Skeletal muscle tissue (tissue), 4 donors: ENCODE results near the gene PSMB7. TPM values are rescaled to one million over a fixed set of nuclear protein-coding genes. Genes with fewer than 3 reads are reported as not detected.
A peak's percentile ranks its signal among the peaks of the same experiment; 100 is the strongest.

Experiments used
- H3K27ac ChIP-seq: one replicate; pipeline ENCODE4 v1.7.0; 2013; ENCODE audit warnings: mild to moderate bottlenecking, low read depth, low read length, inconsistent platforms
- H3K27me3 ChIP-seq, 3 donors: one replicate each; pipeline ENCODE4 v1.7.0; 2013; ENCODE audit warnings: low read length in 3 of 3; ENCODE audit not compliant: control insufficient read depth in 3 of 3, insufficient read depth in 3 of 3
- H3K36me3 ChIP-seq, 3 donors: one replicate each; pipeline ENCODE4 v1.7.0; 2013; ENCODE audit warnings: low read length in 3 of 3; ENCODE audit not compliant: control insufficient read depth in 3 of 3, insufficient read depth in 3 of 3
- H3K4me1 ChIP-seq, 3 donors: one replicate each; pipeline ENCODE4 v1.7.0; 2013; ENCODE audit warnings: low read length in 3 of 3, mild to moderate bottlenecking in 3 of 3; ENCODE audit not compliant: control insufficient read depth in 3 of 3, insufficient read depth in 3 of 3
- H3K4me3 ChIP-seq, 3 donors: one replicate each; pipeline ENCODE4 v1.7.0; 2013; ENCODE audit warnings: low read length in 3 of 3
- H3K9ac ChIP-seq, 3 donors: one replicate each; pipeline ENCODE4 v1.7.0; 2013; ENCODE audit warnings: low read length in 3 of 3, mild to moderate bottlenecking in 3 of 3, moderate library complexity in 2 of 3, low read depth in 1 of 3
- H3K9me3 ChIP-seq, 3 donors: one replicate each; pipeline ENCODE4 v1.7.0; 2013; ENCODE audit warnings: low read length in 3 of 3; ENCODE audit not compliant: control insufficient read depth in 3 of 3
- total RNA-seq: library from RNA; depleted of rRNA; stranded (reverse); fragments of >200 nt; gene quantifications from one replicate; pipeline ENCODE4 v1.2.3, GENCODE V29; 2014
- donor health status: Osteomylitis.

Gene PSMB7
- total RNA-seq, 1 donor from 2014 or later: 215 TPM

GRCh38 chr9:124334568-124335319 lies 80.5 kb downstream of the PSMB7 start:
- Histone ChIP-seq H3K4me3 (no peak overlapping the region), H3K36me3 (peaks cover 0 to 19% (median 5%) of the 10 kb centered on the region in 3 donors), H3K27ac (no peak overlapping the region)

GRCh38 chr9:124333203-124333579 lies 82.1 kb downstream of the PSMB7 start:
- H3K4me1 ChIP-seq: peaks cover 7 to 13% (median 13%) of the 10 kb centered on the region in 3 donors
- H3K36me3 ChIP-seq: peaks cover 0 to 26% (median 5%) of the 10 kb centered on the region in 3 donors
- H3K4me3 ChIP-seq: no peak overlapping the region
- no peak overlapping the region for H3K9ac ChIP-seq
- no peaks in the 10 kb centered on the region for H3K27me3 ChIP-seq
- peaks cover 3 to 8% (median 6%) of the 10 kb centered on the region in 3 donors for H3K9me3 ChIP-seq
- H3K27ac ChIP-seq: no peak overlapping the region

More at GRCh38 chr9:124334568-124335319, 80.5 kb downstream of the PSMB7 start:
- Histone ChIP-seq H3K9me3 (peaks cover 3 to 8% (median 6%) of the 10 kb centered on the region in 3 donors), H3K4me1 (peaks cover 7 to 11% (median 10%) of the 10 kb centered on the region in 3 donors), H3K27me3 (peaks cover 0 to 7% (median 0%) of the 10 kb centered on the region in 3 donors), H3K9ac (no peak overlapping the region)

- Histone ChIP-seq H3K9ac (no peak overlapping the region), H3K27me3 (no peaks in the 10 kb centered on the region), H3K4me3 (no peak overlapping the region), H3K36me3 (peaks cover 0 to 30% (median 3%) of the 10 kb centered on the region in 3 donors), H3K27ac (no peak overlapping the region), H3K9me3 (peaks cover 1 to 6% (median 3%) of the 10 kb centered on the region in 3 donors), H3K4me1 (peaks cover 7 to 13% (median 13%) of the 10 kb centered on the region in 3 donors)
These were observed 82.7 kb downstream of the PSMB7 start for GRCh38 chr9:124332361-124333202.

GRCh38 chr9:124331580-124331979 lies 83.7 kb downstream of the PSMB7 start:
- peaks cover 0 to 32% (median 7%) of the 10 kb centered on the region in 3 donors for H3K36me3 ChIP-seq
- peaks cover 7 to 13% (median 13%) of the 10 kb centered on the region in 3 donors for H3K4me1 ChIP-seq
- no peak overlapping the region for H3K9ac ChIP-seq
- H3K9me3 ChIP-seq: no peaks in the 10 kb centered on the region
- H3K27me3 ChIP-seq: no peaks in the 10 kb centered on the region
- H3K27ac ChIP-seq: no peak overlapping the region
- no peak overlapping the region for H3K4me3 ChIP-seq

- H3K4me3 ChIP-seq: peak overlapping the region; percentile 41 to 54 (median 43)
- no peaks in the 10 kb centered on the region for H3K27me3 ChIP-seq
- H3K4me1 ChIP-seq: peaks cover 7 to 13% (median 13%) of the 10 kb centered on the region in 3 donors
- no peaks in the 10 kb centered on the region for H3K9me3 ChIP-seq
- H3K9ac ChIP-seq: peak overlapping the region; percentile 62 to 79 (median 65)
- H3K27ac ChIP-seq: peak overlapping the region; percentile 82
- H3K36me3 ChIP-seq: peaks cover 0 to 32% (median 7%) of the 10 kb centered on the region in 3 donors
These were observed 85.1 kb downstream of the PSMB7 start for GRCh38 chr9:124330011-124330697.

- Histone ChIP-seq H3K9me3 (no peaks in the 10 kb centered on the region), H3K4me3 (no peak overlapping the region), H3K4me1 (peaks cover 7 to 13% (median 13%) of the 10 kb centered on the region in 3 donors), H3K27me3 (no peaks in the 10 kb centered on the region), H3K27ac (no peak overlapping the region), H3K36me3 (peaks cover 0 to 31% (median 5%) of the 10 kb centered on the region in 3 donors), H3K9ac (no peak overlapping the region)
These were observed 85.9 kb downstream of the PSMB7 start for GRCh38 chr9:124329206-124329792.

GRCh38 chr9:124328285-124328684 lies 87.0 kb downstream of the PSMB7 start:
- Histone ChIP-seq H3K9ac (no peak overlapping the region), H3K36me3 (peaks cover 0 to 28% (median 5%) of the 10 kb centered on the region in 3 donors), H3K27me3 (no peaks in the 10 kb centered on the region), H3K27ac (no peak overlapping the region), H3K9me3 (no peaks in the 10 kb centered on the region), H3K4me1 (peaks cover 7 to 13% (median 13%) of the 10 kb centered on the region in 3 donors), H3K4me3 (no peak overlapping the region)

- no peak overlapping the region for H3K4me3 ChIP-seq
- H3K36me3 ChIP-seq: peaks cover 0 to 27% (median 7%) of the 10 kb centered on the region in 3 donors
- peaks cover 7 to 13% (median 13%) of the 10 kb centered on the region in 3 donors for H3K4me1 ChIP-seq
- H3K27me3 ChIP-seq: no peaks in the 10 kb centered on the region
- H3K27ac ChIP-seq: no peak overlapping the region
- no peak overlapping the region for H3K9ac ChIP-seq
- H3K9me3 ChIP-seq: no peaks in the 10 kb centered on the region
These were observed 87.8 kb downstream of the PSMB7 start for GRCh38 chr9:124327491-124327890.

- Histone ChIP-seq H3K27me3 (no peaks in the 10 kb centered on the region), H3K4me3 (no peak overlapping the region), H3K36me3 (peaks cover 0 to 32% (median 9%) of the 10 kb centered on the region in 3 donors), H3K9me3 (no peaks in the 10 kb centered on the region), H3K4me1 (peaks cover 7 to 13% (median 11%) of the 10 kb centered on the region in 3 donors), H3K27ac (no peak overlapping the region), H3K9ac (no peak overlapping the region)
These were observed 88.9 kb downstream of the PSMB7 start for GRCh38 chr9:124326378-124326777.
